Bronchial epithelial cell (primary cell): ENCODE data around the gene AGAP1. TPM values are rescaled to one million over a fixed set of nuclear protein-coding genes. Genes with fewer than 3 reads are reported as not detected.

ENCODE experiments used
- DNase-seq: peaks from one replicate; pipeline ENCODE4 v3.0.0-alpha.2; 2010; ENCODE audit warnings: low read depth
- FAIRE-seq: peaks from 2 replicates; lab custom pipeline; 2011; peaks lifted over from hg19 to GRCh38; lab: Jason Lieb, UNC
- H3K27me3 ChIP-seq: 2 replicates; pipeline ENCODE4 v1.5.1; 2011; ENCODE audit warnings: low read length; ENCODE audit not compliant: control insufficient read depth, insufficient read depth
- H3K36me3 ChIP-seq: 2 replicates; pipeline ENCODE4 v1.5.1; 2011; ENCODE audit warnings: low read length; ENCODE audit not compliant: control insufficient read depth, insufficient read depth
- H3K4me3 ChIP-seq: 2 replicates; pipeline ENCODE4 v1.5.1; 2011; ENCODE audit warnings: mild to moderate bottlenecking, low read depth, low read length, control low read depth
- total RNA-seq: library from RNA; depleted of rRNA; stranded (reverse); fragments of >200 nt; gene quantifications from 2 replicates; pipeline ENCODE4 v1.2.1, GENCODE V29; 2014
- TF ChIP-seq, protein P1 (sequence below): IDR thresholded peaks from 2 replicates; pipeline ENCODE4 v1.5.1; 2011; ENCODE audit warnings: mild to moderate bottlenecking, moderate library complexity, low read length, control low read depth, inconsistent platforms; ENCODE audit not compliant: insufficient read depth, severe bottlenecking

AGAP1 gene
- total RNA-seq, 1 donor from 2014 or later: 22.4 TPM

- no peak overlapping the region for H3K4me3 ChIP-seq
- TF ChIP-seq, protein P1, sequence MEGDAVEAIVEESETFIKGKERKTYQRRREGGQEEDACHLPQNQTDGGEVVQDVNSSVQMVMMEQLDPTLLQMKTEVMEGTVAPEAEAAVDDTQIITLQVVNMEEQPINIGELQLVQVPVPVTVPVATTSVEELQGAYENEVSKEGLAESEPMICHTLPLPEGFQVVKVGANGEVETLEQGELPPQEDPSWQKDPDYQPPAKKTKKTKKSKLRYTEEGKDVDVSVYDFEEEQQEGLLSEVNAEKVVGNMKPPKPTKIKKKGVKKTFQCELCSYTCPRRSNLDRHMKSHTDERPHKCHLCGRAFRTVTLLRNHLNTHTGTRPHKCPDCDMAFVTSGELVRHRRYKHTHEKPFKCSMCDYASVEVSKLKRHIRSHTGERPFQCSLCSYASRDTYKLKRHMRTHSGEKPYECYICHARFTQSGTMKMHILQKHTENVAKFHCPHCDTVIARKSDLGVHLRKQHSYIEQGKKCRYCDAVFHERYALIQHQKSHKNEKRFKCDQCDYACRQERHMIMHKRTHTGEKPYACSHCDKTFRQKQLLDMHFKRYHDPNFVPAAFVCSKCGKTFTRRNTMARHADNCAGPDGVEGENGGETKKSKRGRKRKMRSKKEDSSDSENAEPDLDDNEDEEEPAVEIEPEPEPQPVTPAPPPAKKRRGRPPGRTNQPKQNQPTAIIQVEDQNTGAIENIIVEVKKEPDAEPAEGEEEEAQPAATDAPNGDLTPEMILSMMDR: no peak
- no peak for FAIRE-seq
Measured at GRCh38 chr2:235501673-235502031, 7.8 kb downstream of the AGAP1 start.

DNA sequence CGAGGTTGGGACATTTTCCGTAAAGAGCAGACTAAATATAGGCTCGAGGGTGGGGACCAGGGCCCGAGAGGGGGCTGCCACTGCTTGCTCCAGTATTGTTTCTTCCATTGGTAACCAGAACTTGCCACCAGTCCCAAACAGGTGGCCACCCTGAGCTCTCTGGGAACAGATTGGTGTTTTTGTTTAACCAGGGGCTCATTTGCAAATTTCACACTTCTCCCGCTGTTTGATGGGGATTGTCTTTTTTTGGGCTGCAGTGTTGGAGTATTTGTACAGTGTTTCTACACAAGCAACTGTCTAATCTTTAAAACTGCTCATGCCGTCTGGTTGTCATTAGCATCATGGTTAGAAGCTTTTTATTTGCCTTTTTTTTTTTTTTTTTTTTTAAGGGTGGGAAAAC, 8.5 kb downstream of the AGAP1 start:
- FAIRE-seq: no peak
- H3K27me3 ChIP-seq: no peaks in the 10 kb centered on the region
- no peaks in the 10 kb centered on the region for H3K36me3 ChIP-seq
- TF ChIP-seq, protein P1: no peak
- no peak for DNase-seq
- H3K4me3 ChIP-seq: no peak overlapping the region

More at GRCh38 chr2:235501673-235502031, 7.8 kb downstream of the AGAP1 start:
- Histone ChIP-seq H3K36me3 (no peaks in the 10 kb centered on the region), H3K27me3 (no peaks in the 10 kb centered on the region)
- DNase-seq: no peak

DNA sequence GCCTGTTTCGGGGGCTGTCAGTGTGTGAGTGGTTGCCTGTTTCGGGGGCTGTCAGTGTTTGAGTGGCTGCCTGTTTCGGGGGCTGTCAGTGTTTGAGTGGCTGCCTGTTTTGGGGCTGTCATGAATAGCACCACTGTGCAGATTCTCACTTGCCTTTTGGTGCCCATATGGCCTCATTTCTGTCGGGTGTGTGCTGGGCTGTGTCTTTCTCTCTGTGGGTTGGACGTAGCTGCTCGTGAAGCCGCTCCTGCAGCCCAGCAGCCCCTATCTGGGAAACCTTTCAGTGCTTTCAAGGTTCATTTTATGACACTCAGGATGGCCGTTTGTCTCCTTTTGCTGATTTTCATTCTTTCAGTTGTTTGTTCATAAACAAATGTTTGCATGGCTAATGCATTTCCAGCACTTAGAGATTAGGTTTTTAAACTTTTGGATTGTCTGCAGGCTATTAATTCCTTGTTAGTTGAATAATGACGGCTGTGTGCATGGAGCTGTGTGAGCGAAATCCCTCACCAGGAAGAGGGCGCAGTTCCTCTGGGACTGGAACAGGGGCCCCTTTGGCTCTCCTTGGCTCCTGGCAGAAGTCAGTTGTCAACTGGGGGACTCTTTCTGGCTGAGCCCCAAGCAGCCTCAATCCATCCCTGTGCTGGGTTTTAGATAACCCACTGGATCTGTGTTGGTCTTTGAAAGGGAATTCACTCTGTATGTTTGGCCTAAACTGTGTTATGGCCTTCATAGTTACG, 10.8 kb downstream of the AGAP1 start:
- Histone ChIP-seq H3K4me3 (no peak overlapping the region), H3K36me3 (no peaks in the 10 kb centered on the region), H3K27me3 (no peaks in the 10 kb centered on the region)
- TF ChIP-seq, protein P1: no peak
- FAIRE-seq (no peak), DNase-seq (no peak)

DNA sequence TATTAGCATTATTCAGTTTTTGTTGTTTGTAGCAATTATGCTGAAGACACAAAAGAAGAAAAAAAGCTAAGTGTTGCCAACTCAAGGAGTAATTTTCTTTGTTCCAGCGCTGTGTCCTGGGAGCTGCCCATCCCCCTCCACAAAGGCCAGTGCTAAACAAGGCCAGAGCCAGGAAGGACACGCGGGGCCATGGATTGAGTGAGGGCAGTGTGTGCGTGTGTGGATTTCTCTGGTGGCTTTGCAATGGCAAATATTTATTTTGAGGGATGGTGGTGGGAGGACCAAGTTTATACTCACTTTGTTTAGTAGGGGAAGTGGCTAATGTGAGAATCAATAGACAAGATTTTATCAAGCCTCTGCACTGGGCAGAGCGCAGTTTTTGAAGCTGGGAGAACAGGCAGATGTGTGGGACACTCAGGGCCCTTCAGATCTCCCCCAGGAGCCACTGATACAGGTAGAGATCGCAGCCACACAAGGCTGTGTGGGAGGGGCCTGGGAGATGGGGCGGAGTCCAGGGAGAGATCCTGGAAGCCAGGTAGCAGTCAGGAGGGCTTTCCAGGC, 11.4 kb downstream of the AGAP1 start:
- FAIRE-seq: no peak

GRCh38 chr2:235506291-235506996, 12.6 kb downstream of the AGAP1 start:
- DNase-seq (no peak), FAIRE-seq (no peak)
- H3K27me3 ChIP-seq: no peaks in the 10 kb centered on the region
- H3K4me3 ChIP-seq: no peak overlapping the region
- no peaks in the 10 kb centered on the region for H3K36me3 ChIP-seq
- TF ChIP-seq, protein P1: no peak

More for the DNA sequence above, 11.4 kb downstream of the AGAP1 start:
- TF ChIP-seq, protein P1: no peak
- no peaks in the 10 kb centered on the region for H3K36me3 ChIP-seq
- DNase-seq: no peak
- no peaks in the 10 kb centered on the region for H3K27me3 ChIP-seq
- H3K4me3 ChIP-seq: no peak overlapping the region
